NT2/D1 (cell line): Measurements from ENCODE around the gene CTNNA2.

Source experiments
- DNase-seq: peaks from one replicate; pipeline ENCODE4 v3.0.0-alpha.2; 2011; ENCODE audit warnings: low read depth, low spot score
- H3K27me3 ChIP-seq: 2 replicates; pipeline ENCODE4 v1.6.0; 2011; ENCODE audit warnings: mild to moderate bottlenecking; ENCODE audit not compliant: insufficient read length, insufficient read depth
- H3K36me3 ChIP-seq: 2 replicates; pipeline ENCODE4 v1.6.1; 2011; ENCODE audit warnings: mild to moderate bottlenecking, low read length, mixed read lengths; ENCODE audit not compliant: insufficient read depth, insufficient read length
- H3K4me1 ChIP-seq: 2 replicates; pipeline ENCODE4 v1.5.1; 2011; ENCODE audit not compliant: insufficient read depth, insufficient read length
- H3K4me3 ChIP-seq: 2 replicates; pipeline ENCODE4 v1.5.1; 2011; ENCODE audit warnings: low read depth; ENCODE audit not compliant: insufficient read length
- H3K9ac ChIP-seq: 2 replicates; pipeline ENCODE4 v1.6.0; 2011; ENCODE audit warnings: low read depth; ENCODE audit not compliant: insufficient read length
- H3K9me3 ChIP-seq: 2 replicates; pipeline ENCODE4 v1.5.1; 2011; ENCODE audit warnings: mild to moderate bottlenecking, low read length; ENCODE audit not compliant: insufficient read depth
- SUZ12 ChIP-seq: IDR thresholded peaks from 2 replicates; pipeline ENCODE4 v1.6.1; 2011; ENCODE audit not compliant: insufficient read length, insufficient read depth; ENCODE audit errors: extremely low read depth
- YY1 ChIP-seq: IDR thresholded peaks from 2 replicates; pipeline ENCODE4 v1.6.1; 2011; ENCODE audit not compliant: insufficient read length, insufficient read depth
- ZNF274 ChIP-seq: IDR thresholded peaks from 2 replicates; pipeline ENCODE4 v1.6.1; 2011; ENCODE audit warnings: mild to moderate bottlenecking, low read depth, low read length

The CTNNA2 gene

DNA sequence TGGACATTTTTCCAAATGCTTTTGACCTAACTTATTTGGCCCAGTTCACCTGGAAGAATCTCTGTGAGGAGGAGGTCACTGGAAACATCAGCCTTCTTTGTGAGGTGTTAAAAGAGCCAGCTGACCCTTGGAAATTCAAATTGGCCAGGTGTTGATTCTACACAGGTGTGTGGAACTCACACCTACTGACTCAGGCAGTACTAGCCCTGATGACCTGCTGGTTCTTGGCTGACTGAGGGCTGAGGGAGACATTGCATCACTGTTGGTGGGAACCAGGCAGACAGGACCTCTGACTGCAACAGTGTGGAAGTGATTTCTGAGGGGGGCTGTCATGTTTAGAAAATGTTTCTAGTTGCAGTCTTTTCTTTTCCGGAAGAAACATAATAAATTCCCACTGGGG lies 1033.9 kb downstream of the CTNNA2 start:
- Histone ChIP-seq H3K4me1 (no peaks in the 10 kb centered on the region), H3K27me3 (no peaks in the 10 kb centered on the region), H3K4me3 (no peak overlapping the region), H3K9me3 (no peaks in the 10 kb centered on the region), H3K36me3 (no peaks in the 10 kb centered on the region), H3K9ac (no peak overlapping the region)
- no peak for DNase-seq
- TF ChIP-seq YY1 = no peak
- TF ChIP-seq ZNF274 = no peak
- no peak for TF ChIP-seq SUZ12

DNA sequence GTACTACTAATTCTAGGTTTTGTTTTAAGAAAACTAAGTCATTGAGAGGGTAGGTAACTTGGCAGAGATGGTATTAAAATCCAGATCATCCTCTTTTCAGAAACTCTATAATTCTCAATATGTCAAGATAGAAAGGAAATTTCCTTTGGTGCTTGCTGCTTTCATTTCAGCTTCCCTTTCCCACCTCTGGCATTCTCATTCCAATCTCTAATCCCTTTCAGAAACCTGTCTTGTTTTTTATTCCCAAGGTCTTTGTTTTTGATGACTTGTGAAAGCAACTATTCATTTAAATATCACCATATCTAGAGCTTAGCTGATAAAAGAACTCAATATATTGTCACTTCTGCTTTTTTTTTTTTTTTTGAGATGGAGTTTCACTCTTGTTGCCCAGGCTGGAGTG lies 1034.5 kb downstream of the CTNNA2 start:
- Histone ChIP-seq H3K36me3 (no peaks in the 10 kb centered on the region), H3K4me1 (no peaks in the 10 kb centered on the region), H3K9me3 (no peaks in the 10 kb centered on the region), H3K9ac (no peak overlapping the region), H3K4me3 (no peak overlapping the region), H3K27me3 (no peaks in the 10 kb centered on the region)
- no peak for TF ChIP-seq ZNF274
- TF ChIP-seq YY1 = no peak
- no peak for TF ChIP-seq SUZ12
- no peak for DNase-seq

DNA sequence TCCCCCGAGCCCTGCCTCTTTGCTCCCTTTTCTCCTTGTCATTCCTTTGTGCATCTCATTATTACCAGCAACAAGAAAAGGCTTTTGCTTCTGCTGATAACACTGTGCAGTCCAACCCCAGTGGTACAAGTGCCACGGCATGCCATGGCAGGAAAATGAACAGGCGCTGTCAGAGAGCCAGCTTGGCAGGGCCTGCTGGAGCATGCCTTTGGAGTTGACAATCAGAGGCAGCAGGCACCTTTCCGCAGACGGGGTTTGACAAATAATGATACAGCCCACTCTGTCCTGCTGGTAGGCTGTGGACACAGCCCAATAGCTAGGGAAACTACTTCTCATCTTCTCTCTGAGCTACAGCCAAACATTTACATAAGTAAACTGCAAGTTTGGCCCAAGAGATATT lies 1035.6 kb downstream of the CTNNA2 start:
- Histone ChIP-seq H3K4me1 (no peaks in the 10 kb centered on the region), H3K27me3 (no peaks in the 10 kb centered on the region), H3K9me3 (no peaks in the 10 kb centered on the region), H3K4me3 (no peak overlapping the region), H3K9ac (no peak overlapping the region), H3K36me3 (no peaks in the 10 kb centered on the region)
- DNase-seq = no peak
- TF ChIP-seq ZNF274 (no peak), SUZ12 (no peak), YY1 (no peak)

DNA sequence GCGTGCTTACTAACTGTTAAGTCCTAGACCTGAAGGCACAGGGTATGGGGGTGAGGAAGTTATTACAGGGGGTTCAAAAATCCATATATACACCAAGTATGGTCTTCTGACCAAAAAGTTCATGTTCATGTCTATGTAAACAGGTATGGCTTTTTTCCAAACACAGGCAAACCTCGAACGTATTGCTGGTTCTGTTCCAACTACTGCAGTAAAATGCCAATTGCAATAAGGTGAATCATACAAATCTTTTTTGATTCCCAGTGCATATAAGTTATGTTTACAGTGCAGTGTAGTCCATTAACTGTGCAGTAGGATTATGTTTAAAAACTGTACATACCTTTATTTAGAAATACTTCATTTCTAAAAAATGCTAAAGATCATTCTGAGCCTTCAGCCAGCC lies 1037.0 kb downstream of the CTNNA2 start:
- H3K9me3 ChIP-seq = no peaks in the 10 kb centered on the region
- no peak for DNase-seq
- no peak overlapping the region for H3K4me3 ChIP-seq
- no peaks in the 10 kb centered on the region for H3K4me1 ChIP-seq
- TF ChIP-seq YY1 (no peak), ZNF274 (no peak), SUZ12 (no peak)
- no peak overlapping the region for H3K9ac ChIP-seq
- H3K27me3 ChIP-seq = no peaks in the 10 kb centered on the region
- no peaks in the 10 kb centered on the region for H3K36me3 ChIP-seq

DNA sequence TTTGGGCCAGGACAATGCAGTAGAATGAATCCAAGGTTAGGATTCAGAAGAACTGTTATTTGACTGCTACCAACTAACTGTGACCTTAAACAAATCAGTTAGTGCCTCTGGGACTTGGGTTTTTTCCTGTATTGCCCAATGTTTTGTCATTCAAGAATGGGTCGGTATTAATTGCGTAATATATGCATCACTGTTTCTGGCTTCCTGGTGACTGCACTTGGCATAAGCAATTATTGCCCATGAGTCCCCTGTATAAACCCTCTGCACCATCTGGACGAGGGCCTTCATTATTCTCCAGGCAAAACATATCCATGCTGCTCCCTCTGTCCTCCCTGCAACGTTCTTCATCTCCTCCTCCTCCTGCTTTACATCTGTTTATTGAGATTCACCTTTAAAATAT lies 1047.5 kb downstream of the CTNNA2 start:
- no peaks in the 10 kb centered on the region for H3K27me3 ChIP-seq
- no peak overlapping the region for H3K4me3 ChIP-seq
- no peaks in the 10 kb centered on the region for H3K9me3 ChIP-seq
- TF ChIP-seq YY1 (no peak), SUZ12 (no peak), ZNF274 (no peak)
- DNase-seq = no peak
- H3K36me3 ChIP-seq = no peaks in the 10 kb centered on the region
- H3K4me1 ChIP-seq = no peaks in the 10 kb centered on the region
- H3K9ac ChIP-seq = no peak overlapping the region

DNA sequence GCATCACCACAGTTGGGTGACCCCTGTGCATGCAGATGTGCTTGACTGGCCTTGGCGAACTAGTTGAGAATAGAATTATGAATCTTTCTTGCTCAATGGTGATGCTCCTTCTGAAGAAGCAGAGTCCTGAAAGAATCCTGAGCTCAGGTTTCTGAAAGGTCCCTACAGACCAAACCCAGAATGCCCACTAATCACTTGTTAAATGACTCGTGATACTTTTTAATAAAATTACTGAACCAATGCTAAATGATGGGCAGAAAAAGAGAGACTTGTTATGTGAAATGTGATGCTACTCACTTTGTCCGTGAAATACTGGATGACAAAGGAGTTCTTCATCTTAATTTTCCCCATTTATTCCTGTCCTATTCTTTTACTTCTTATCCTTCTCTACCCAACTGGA lies 1055.2 kb downstream of the CTNNA2 start:
- Histone ChIP-seq H3K4me3 (no peak overlapping the region), H3K9ac (no peak overlapping the region), H3K4me1 (no peaks in the 10 kb centered on the region), H3K36me3 (no peaks in the 10 kb centered on the region), H3K9me3 (no peaks in the 10 kb centered on the region), H3K27me3 (no peaks in the 10 kb centered on the region)
- no peak for DNase-seq
- TF ChIP-seq ZNF274 (no peak), YY1 (no peak), SUZ12 (no peak)

DNA sequence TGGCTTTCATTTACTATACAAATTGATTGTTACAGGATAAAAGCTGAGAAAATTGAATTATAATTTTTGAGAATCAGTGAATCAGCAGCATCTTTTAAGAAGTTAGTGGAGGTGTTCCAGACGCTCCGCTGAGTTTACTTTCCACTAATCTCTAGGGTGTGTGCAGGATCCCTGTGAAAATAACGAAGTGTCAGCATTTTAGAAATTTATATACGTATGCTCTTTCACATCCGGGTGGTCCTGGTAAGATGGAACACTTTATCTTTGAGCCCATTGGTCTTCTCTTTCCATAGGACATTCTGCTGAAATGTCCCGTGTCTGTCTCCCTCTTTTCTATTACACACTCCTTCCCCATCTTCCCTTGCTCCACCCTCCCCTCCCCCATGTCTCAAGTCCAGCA lies 1060.3 kb downstream of the CTNNA2 start:
- H3K27me3 ChIP-seq = no peaks in the 10 kb centered on the region
- no peaks in the 10 kb centered on the region for H3K4me1 ChIP-seq
- DNase-seq = no peak
- no peak for TF ChIP-seq YY1
- TF ChIP-seq SUZ12 = no peak
- no peak for TF ChIP-seq ZNF274
- no peak overlapping the region for H3K4me3 ChIP-seq
- no peak overlapping the region for H3K9ac ChIP-seq
- H3K9me3 ChIP-seq = no peaks in the 10 kb centered on the region
- H3K36me3 ChIP-seq = no peaks in the 10 kb centered on the region

DNA sequence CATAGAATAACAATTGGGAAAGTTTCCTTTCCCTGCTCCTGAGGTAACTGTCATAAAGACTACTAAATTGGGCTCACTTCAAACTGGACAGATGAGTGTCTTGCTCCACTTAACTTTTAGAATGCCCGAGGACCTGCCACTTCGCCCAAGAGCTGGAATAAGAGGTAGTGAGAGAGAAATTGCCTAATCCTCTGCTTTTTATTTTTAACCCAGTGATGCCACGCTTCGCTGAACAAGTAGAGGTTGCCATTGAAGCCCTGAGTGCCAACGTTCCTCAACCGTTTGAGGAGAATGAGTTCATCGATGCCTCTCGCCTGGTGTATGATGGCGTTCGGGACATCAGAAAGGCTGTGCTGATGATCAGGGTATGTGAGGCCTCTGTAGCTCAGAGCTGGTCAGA lies 1061.1 kb downstream of the CTNNA2 start:
- no peak overlapping the region for H3K9ac ChIP-seq
- H3K36me3 ChIP-seq = no peaks in the 10 kb centered on the region
- DNase-seq = no peak
- no peaks in the 10 kb centered on the region for H3K27me3 ChIP-seq
- no peak overlapping the region for H3K4me3 ChIP-seq
- no peak for TF ChIP-seq ZNF274
- no peak for TF ChIP-seq SUZ12
- TF ChIP-seq YY1 = no peak
- H3K4me1 ChIP-seq = no peaks in the 10 kb centered on the region
- H3K9me3 ChIP-seq = no peaks in the 10 kb centered on the region
